ENCODE data around the gene NMNAT2.

DNA sequence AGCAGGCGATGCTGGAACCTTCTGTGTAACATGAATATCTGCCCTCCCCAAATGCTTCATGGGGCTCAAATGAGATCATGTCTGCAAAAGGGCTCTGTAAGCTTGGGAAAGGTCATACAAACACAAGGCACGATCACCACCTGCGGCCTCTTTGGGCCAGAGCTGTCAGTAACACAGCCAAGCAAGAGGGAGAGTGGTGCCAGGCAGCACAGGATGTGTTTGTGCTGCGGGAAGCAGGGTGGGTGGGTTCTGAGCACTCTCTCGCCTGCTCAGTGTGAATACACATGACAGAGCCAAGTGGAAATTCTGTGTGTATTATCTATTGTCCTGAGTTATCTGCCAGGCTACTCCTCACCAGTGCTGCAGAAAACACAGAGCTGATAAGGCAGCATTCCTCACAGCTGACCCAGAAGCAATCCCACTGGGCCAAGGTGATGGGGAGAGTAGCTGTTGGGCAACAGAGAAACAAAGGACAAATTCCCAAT, 130.9 kb downstream of the NMNAT2 start:
- TF ChIP-seq, protein P1, sequence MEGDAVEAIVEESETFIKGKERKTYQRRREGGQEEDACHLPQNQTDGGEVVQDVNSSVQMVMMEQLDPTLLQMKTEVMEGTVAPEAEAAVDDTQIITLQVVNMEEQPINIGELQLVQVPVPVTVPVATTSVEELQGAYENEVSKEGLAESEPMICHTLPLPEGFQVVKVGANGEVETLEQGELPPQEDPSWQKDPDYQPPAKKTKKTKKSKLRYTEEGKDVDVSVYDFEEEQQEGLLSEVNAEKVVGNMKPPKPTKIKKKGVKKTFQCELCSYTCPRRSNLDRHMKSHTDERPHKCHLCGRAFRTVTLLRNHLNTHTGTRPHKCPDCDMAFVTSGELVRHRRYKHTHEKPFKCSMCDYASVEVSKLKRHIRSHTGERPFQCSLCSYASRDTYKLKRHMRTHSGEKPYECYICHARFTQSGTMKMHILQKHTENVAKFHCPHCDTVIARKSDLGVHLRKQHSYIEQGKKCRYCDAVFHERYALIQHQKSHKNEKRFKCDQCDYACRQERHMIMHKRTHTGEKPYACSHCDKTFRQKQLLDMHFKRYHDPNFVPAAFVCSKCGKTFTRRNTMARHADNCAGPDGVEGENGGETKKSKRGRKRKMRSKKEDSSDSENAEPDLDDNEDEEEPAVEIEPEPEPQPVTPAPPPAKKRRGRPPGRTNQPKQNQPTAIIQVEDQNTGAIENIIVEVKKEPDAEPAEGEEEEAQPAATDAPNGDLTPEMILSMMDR (conservative IDR thresholded peaks at IDR 0.05; ENCODE audit: low read length), result no peak
- TF ChIP-seq EZH2phosphoT487 (IDR thresholded peaks at IDR 0.05; ENCODE audit: borderline replicate concordance, low read depth, low read length), result no peak

Measured in OCI-LY7 (cell line).